ENCODE results near the gene MAPK12. TPM values are rescaled to one million over a fixed set of nuclear protein-coding genes. Genes with fewer than 3 reads are reported as not detected.

MAPK12 gene
- total RNA-seq: 40.6 and 41.6 TPM in 2 replicates

GRCh38 chr22:50261615-50262459, at the start of gene MAPK12:
Gene MAPK12 (minus strand): TSS chr22:50261683. CDS start chr22:50261509, 174 bp downstream.

GRCh38 chr22:50306753-50307749, 45.6 kb upstream of the MAPK12 start, which contains the start of gene PLXNB2:
Gene PLXNB2 (minus strand): TSS chr22:50307646. CDS start chr22:50290584, 17,062 bp downstream.

DNA sequence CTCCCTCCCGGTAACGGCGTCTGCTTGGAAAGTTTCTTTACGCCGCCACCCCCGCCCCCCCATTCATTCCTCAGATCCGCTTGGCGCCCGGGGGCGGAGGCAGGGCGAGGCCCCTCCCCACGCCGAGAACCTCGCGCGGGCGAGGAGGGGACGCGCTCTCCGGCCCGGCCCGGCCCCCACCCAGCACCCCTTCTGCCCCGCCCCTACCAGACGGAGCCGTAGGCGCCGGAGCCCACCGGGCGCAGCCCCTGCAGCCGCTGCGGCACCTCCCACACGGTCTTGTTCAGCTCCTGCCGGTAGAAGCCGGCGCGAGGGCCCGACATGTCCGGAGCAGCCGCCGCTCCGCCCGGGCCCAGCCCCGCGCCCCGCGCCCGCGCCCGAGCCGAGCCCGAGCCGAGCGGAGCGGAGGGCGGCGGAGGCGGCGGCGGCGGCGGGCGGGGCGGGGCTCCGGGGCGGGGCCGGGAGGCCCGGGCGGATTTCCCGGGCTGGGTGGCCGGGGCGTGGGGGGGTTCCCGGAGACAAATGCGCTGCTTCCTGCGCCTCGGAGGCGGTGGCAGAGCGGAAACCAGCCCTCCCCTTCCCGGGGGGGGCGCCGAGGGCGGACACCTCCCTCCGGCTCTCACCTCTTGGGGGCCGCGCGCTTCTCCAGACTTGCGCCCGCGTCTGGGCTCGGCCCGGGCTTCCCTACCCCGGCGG, 8.6 kb upstream of the MAPK12 start, which contains the start of gene MAPK11:
TSS of gene MAPK11 (minus strand) at position 411 of the 696 bp plus-strand sequence. CDS start at position 323, 88 bp downstream.

DNA sequence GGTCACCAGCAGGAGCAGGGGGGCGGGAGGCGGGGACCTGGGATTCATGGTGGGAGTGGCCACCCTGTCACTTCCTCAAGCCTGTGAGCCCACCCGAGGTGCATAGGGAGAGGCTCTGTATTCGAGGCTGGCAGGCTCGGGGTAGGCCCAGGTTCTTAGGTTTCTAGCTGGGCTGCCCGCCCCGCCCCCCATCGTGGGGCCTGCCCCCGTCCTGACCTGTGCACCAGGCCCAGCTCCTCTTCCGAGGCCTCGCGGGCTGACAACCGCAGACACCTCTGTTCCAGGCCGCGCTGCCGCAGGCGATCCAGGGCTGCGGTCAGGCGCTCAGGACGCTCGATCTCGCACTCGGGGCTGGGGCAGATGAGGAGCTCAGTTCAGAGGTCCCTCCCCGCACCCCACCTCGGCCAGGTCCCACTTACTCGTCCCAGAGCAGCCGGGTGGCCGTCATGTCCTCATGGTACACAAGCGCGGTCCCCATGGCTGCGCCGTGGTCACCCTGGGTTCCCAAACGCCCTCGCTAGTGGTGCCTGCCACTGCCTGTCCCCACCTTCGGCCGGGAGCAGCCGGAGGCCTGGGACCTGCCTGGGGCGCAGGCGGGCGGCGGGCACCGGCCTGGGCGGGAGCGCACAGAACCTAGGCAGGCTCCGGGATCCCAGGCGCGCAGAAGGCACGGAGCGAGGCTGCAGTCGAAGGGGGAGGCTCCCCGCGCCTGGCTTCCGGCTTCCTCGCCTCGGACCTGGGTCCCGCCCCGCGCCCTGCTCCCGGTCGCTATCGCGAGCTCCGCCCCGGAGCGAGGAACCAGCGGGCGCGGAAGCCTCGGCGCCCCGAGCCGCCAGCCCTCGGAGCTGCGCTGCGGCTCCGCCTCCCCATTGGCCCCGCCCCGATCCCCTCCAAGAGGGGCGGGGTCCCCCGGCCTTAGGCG, 10.7 kb downstream of the MAPK12 start, which contains the start of gene HDAC10:
TSS of gene HDAC10 (minus strand) at position 711 of the 922 bp plus-strand sequence. CDS start at position 478, 233 bp downstream.

GRCh38 chr22:50244420-50245213, 16.9 kb downstream of the MAPK12 start, which contains the start of gene TUBGCP6:
Gene TUBGCP6 (minus strand): TSS chr22:50245023. CDS start chr22:50244459, 564 bp downstream.

Other genes with a start within 250 kb of the MAPK12 start
- 0.25 TPM in 1 of 2 replicates, not detected in the other for gene IL17REL, start 248.9 kb downstream of the MAPK12 start, total RNA-seq
- gene TTLL8, start 203.4 kb downstream of the MAPK12 start, total RNA-seq: not detected in 2 replicates
- gene MLC1, start 176.3 kb downstream of the MAPK12 start, total RNA-seq: not detected in 2 replicates
- under 0.01 and 0.76 TPM in 2 replicates for gene MOV10L1, start 171.7 kb downstream of the MAPK12 start, total RNA-seq
- gene PANX2, start 91.0 kb downstream of the MAPK12 start, total RNA-seq: 0.13 and 0.16 TPM in 2 replicates
- gene TRABD, start 75.8 kb downstream of the MAPK12 start, total RNA-seq: 43.7 and 56.1 TPM in 2 replicates
- 19.1 and 23.1 TPM in 2 replicates for gene SELENOO, start 60.7 kb downstream of the MAPK12 start, total RNA-seq
- gene TUBGCP6, start 16.7 kb downstream of the MAPK12 start, total RNA-seq: 24.9 and 31.4 TPM in 2 replicates
- gene HDAC10, start 10.4 kb downstream of the MAPK12 start, total RNA-seq: 18.4 and 40.1 TPM in 2 replicates
- 14.3 and 19.8 TPM in 2 replicates for gene MAPK11, start 8.7 kb upstream of the MAPK12 start, total RNA-seq
- 241 and 564 TPM in 2 replicates for gene PLXNB2, start 46.0 kb upstream of the MAPK12 start, total RNA-seq
- 1.5 and 9.8 TPM in 2 replicates for gene DENND6B, start 65.3 kb upstream of the MAPK12 start, total RNA-seq
- 37.6 and 52.5 TPM in 2 replicates for gene PPP6R2, start 81.6 kb upstream of the MAPK12 start, total RNA-seq
- gene SBF1, start 213.4 kb upstream of the MAPK12 start, total RNA-seq: 74.1 and 83.3 TPM in 2 replicates
- gene ADM2, start 219.9 kb upstream of the MAPK12 start, total RNA-seq: 5.9 and 14.1 TPM in 2 replicates
- gene MIOX, start 225.2 kb upstream of the MAPK12 start, total RNA-seq: 0.33 and 1.5 TPM in 2 replicates
- gene LMF2, start 246.0 kb upstream of the MAPK12 start, total RNA-seq: 102 and 128 TPM in 2 replicates
- 27.3 and 81.8 TPM in 2 replicates for gene NCAPH2, start 246.5 kb upstream of the MAPK12 start, total RNA-seq